G401.6 (cell line): Measurements from ENCODE around the gene PLSCR3.

Source experiments
- FAIRE-seq: peaks from 2 replicates; lab custom pipeline; 2012; peaks lifted over from hg19 to GRCh38; lab: Jason Lieb, UNC

The PLSCR3 gene

GRCh38 chr17:7426203-7426863 lies 32.0 kb upstream of the PLSCR3 start:
- FAIRE-seq, result no peak

GRCh38 chr17:7425756-7426155 lies 31.4 kb upstream of the PLSCR3 start:
- FAIRE-seq, result no peak

- no peak for FAIRE-seq
Measured at GRCh38 chr17:7425316-7425715, 31.0 kb upstream of the PLSCR3 start, which contains the start of gene SPEM2. Gene SPEM2, plus strand, starts transcription at chr17:7425616. Its CDS starts 73 bp downstream, at chr17:7425689.

GRCh38 chr17:7423679-7424078 lies 29.4 kb upstream of the PLSCR3 start:
- no peak for FAIRE-seq

- no peak for FAIRE-seq
Measured at GRCh38 chr17:7421186-7421585, 26.9 kb upstream of the PLSCR3 start.

GRCh38 chr17:7419819-7420610 lies 25.7 kb upstream of the PLSCR3 start, which contains the start of gene SPEM1:
Gene SPEM1, plus strand, starts transcription at chr17:7420324. Its CDS starts 61 bp downstream, at chr17:7420385.
- FAIRE-seq, result no peak

GRCh38 chr17:7418472-7419152 lies 24.3 kb upstream of the PLSCR3 start:
- no peak for FAIRE-seq

GRCh38 chr17:7417056-7417655 lies 22.8 kb upstream of the PLSCR3 start:
- no peak for FAIRE-seq

GRCh38 chr17:7416323-7416722 lies 22.0 kb upstream of the PLSCR3 start:
- no peak for FAIRE-seq

GRCh38 chr17:7415784-7416183 lies 21.5 kb upstream of the PLSCR3 start:
- FAIRE-seq, result no peak

- no peak for FAIRE-seq
Measured at GRCh38 chr17:7414837-7415236, 20.5 kb upstream of the PLSCR3 start.

GRCh38 chr17:7413346-7413985 lies 19.1 kb upstream of the PLSCR3 start:
- no peak for FAIRE-seq

- FAIRE-seq, result no peak
Measured at GRCh38 chr17:7411427-7411750, 17.1 kb upstream of the PLSCR3 start.

GRCh38 chr17:7410634-7411426 lies 16.5 kb upstream of the PLSCR3 start:
- FAIRE-seq, result no peak

GRCh38 chr17:7409716-7410115 lies 15.4 kb upstream of the PLSCR3 start:
- no peak for FAIRE-seq

- no peak for FAIRE-seq
Measured at GRCh38 chr17:7408863-7409262, 14.5 kb upstream of the PLSCR3 start.

GRCh38 chr17:7408252-7408727 lies 14.0 kb upstream of the PLSCR3 start:
- FAIRE-seq, result no peak

GRCh38 chr17:7407485-7408251 lies 13.3 kb upstream of the PLSCR3 start, which contains the start of gene NLGN2:
Gene NLGN2, plus strand, starts transcription at chr17:7407845. Its CDS starts 411 bp downstream, at chr17:7408256.
- no peak for FAIRE-seq

GRCh38 chr17:7407082-7407481 lies 12.8 kb upstream of the PLSCR3 start:
- FAIRE-seq, result no peak

- no peak for FAIRE-seq
Measured at GRCh38 chr17:7406235-7406825, 12.0 kb upstream of the PLSCR3 start.
